ENCODE data around the gene S100PBP.
"Not testable (repeated sequence)": the region's sequence is repeated elsewhere in the genome, so short reads cannot be mapped to it uniquely, and the experiment has no call there.

Gene S100PBP

DNA sequence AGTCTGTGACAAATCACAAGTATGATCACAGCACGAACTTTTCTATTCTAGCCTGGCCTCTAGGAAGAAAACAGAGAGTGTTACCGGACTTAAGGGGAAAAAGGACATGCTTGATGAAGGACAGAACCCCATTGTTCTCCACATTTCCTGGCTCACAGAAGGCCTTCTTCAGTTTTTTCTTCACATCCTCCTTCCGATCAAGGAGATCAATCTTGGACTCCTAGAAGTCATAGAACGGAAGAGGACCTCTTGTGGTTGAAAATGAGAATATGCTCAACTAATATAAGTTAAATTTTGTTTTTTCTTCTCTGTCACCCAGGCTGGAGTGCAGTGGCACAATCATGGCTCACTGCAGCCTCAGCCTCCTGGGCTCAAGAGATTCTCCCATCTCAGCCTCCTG is 30.6 kb upstream of the S100PBP start:
- no peak for DNase-seq (ENCODE audit: low read depth)

DNA sequence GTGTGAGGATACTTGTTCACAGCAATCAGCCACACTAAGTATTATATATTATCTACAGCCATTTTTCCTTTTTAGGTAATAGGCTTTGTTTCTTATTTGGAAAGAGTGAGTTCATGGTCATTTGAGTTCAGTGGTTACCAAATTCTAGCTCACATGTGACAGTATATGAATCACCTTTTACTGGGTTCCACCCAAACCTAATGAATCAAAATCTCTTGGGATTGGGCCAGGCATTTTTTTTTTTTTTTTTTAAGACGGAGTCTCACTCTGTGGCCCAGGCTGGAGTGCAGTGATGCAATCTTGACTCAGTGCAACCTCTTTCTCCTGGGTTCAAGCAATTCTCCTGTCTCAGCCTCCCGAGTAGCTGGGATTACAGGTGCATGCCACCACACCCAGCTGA is 28.1 kb upstream of the S100PBP start:
- DNase-seq (ENCODE audit: low read depth), result not testable (repeated sequence)

DNA sequence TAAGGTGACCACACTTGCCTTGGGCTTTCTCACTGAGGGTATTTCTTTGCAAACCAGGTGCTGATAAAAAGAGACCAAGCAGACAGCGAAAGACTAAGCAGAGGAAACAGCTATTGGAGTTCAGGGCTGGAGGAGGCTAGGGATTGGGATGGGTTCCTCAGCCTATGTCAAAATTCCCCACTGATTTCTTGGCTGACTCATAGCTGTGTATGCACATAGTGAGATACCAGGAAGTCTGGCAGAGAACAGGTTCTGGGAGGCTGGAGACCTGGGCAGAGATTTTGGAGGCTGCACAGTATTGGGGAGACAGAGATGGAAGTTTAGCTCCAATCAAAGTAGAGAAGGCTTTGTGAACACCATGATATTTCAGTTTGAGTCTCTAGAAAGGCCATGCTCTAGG is 25.6 kb upstream of the S100PBP start:
- DNase-seq (ENCODE audit: low read depth), result no peak

DNA sequence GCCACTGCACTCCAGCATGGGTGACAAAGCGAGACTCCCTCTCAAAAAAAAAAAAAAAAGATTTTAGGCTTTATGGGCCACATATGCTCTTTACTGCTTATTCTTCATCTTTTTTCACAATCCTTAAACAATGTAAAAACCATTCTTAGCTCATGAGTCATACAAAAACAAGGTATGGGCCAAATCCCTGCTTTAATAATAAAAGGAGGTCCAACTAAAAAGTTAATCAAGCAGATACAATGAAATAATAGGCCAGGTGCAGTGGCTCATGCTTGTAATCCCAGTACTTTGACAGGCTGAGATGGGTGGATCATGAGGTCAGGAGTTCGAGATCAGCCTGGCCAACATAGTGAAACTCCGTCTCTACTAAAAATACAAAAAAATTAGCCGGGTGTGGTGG is 21.7 kb upstream of the S100PBP start:
- DNase-seq (ENCODE audit: low read depth), result not testable (repeated sequence)

DNA sequence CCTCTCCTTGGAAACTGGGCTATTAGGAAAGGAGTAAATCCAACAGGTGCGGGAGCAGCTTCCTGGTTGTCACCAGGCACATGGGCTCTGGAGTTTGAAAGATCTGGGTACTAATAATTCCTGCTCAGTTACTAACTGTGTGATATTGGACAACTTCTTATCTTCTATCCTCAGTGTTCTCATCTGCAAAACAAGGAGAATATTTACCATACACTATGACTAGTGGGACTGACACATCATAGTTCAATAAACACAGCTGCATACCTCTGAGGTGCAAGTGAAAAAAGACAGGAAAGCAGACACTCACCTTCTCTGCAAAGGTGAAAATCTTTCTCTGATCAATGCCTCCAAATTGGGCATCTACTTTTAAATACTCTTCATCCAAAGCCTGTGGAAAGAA is 20.0 kb upstream of the S100PBP start:
- no peak for DNase-seq (ENCODE audit: low read depth)

DNA sequence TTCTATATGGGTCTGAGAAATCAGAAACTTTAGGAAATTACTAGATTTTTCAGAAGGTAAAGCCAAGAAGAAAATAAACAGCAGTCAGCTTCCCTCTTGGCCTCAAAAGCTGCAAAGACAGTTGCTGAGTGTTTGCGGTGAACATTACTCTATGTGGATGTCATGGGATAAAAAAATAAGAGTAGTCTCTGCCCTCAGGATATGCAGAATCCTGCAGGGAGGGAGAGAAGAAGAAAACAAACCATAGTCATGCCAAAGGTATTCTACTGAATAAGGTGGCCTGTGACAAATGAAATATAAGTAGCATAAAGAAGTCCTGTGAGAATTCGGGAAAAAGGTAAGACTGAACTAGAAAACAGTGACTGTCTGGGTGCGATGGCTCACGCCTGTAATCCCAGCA is 19.3 kb upstream of the S100PBP start:
- DNase-seq (ENCODE audit: low read depth), result no peak

DNA sequence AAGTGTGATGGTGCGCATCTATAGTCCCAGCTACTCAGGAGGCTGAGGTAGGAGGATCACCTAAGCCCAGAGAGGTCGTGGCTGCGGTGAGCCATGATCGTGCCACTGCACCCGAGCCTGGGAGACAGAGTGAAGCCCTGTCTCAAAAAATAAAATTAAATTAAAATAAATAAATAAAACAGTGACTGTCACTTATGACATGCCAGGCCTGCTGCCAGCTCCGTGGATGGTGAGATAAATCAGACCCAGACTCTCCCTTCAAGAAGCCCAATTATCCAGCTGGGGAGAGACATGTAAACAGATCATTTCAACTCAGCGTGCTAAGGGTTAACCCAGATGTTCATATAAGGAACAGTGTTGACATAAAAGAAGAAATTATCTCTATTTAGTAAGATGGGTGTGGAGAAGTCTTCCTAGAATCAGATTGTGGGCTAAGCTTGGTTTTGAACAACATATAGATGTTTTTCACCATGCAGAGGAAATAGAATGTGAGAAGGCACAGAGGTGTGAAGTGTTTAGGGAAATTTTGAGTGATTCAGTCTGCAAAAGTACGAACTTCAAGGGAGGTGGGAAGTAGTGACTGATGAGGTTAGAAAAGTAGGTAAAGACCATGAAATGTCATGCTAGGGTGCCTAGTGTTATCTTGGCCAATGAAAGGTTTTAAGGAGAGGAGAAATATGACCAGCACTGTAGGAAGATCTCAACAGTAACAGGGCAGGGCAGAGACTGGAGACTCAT is 18.6 kb upstream of the S100PBP start:
- DNase-seq (ENCODE audit: low read depth), result peak; percentile 17

DNA sequence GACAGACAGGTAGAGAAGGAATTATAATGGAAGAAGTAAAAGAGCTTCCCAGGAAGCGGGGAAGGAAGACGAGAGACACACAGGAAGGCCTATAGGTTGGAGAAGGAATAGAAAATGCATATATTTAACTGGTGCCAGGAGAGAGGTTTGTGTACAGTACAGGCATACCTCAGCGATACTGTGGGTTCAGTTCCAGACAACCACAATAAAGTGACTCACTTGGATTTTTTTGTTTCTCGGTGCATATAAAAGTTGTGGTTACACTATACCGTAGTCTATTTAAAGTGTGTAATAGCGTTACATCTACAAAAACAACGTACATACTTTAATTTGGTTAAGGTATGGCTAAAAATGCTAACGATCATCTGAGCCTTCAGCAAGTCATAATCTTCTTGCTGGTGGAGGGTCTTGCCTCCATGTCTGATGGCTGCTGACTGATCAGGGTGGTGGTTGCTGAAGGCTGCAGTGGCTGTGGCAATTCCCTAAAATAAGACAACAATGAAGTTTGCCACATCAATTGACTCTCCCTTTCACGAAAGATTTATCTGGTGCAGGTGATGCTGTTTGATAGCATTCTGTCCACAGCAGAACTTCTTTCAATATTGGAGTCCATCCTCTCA is 16.2 kb upstream of the S100PBP start:
- DNase-seq (ENCODE audit: low read depth), result no peak

DNA sequence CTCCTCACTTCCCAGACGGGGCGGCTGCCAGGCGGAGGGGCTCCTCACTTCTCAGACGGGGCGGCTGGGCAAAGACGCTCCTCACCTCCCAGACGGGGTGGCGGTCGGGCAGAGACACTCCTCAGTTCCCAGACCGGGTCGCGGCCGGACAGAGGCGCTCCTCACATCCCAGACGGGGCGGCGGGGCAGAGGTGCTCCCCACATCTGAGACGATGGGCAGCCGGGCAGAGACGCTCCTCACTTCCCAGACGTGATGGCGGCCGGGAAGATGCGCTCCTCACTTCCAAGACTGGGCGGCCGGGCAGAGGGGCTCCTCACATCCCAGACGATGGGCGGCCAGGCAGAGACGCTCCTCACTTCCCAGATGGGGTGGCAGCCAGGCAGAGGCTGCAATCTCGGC is 13.0 kb upstream of the S100PBP start:
- DNase-seq (ENCODE audit: low read depth), result not testable (repeated sequence)

DNA sequence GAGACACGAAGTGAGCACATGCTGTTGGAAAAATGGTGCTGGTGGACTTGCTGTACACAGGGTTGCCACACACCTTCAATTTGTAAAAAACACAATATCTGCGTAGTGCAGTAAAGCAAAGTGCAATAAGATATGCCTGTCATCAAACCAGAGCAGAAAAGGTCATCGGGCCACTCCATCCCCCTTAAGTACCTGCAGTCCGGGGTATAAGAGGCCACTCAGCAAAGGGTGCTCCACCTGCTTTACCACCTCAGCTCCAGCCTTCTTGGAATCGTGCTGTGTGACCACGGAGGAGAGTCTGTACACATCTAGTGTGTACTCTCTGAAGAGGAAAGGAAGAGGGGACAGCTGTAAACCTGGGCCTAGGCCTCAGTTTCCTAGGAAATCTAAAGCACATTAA is 11.2 kb upstream of the S100PBP start:
- no peak for DNase-seq (ENCODE audit: low read depth)

DNA sequence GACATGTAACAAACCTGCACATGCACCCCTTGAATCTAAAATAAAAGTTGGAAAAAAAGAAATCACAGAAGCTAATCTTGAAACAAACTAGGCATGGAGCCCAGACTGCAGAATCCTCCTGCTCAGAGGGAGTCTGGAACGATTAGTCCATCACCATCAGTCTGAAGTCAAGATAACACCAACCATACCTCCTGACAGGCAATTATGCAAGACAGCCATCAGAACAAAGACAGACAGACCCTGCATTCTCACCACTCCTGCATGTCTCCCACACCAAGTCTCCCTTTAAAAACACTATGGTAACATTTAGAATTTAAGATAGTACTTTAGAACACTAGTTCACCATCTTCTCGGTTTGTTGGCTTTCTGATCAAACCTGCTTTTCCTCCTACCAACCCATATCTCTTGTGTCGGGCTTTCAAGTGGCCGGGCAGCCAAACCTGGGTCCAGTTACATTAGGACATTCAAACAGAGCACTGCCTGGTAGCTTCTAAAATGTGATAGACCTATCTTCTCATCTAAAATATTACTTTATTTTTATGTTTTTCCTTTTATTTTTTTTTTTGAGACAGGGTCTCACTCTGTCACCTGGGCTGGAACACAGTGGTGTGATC is 10.4 kb upstream of the S100PBP start:
- no peak for DNase-seq (ENCODE audit: low read depth)

DNA sequence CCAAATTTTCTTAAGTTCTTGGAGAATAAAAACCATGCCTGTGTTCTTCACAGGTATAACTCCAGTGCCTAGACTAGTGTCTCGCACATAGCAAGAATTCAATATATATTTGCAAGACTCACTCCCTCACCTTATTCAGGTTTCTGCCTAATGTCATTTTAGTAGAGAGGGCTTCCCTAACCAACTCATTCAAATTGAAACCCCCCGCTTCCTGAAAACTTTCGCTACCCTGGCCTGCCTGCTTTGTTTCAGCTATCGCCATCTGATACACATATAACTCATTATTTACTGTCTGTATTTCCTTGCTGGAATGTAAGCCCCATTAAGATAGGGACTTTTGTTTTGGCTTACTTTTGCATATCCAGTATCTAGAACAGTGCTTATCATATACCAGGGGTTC is 8.9 kb upstream of the S100PBP start:
- no peak for DNase-seq (ENCODE audit: low read depth)

DNA sequence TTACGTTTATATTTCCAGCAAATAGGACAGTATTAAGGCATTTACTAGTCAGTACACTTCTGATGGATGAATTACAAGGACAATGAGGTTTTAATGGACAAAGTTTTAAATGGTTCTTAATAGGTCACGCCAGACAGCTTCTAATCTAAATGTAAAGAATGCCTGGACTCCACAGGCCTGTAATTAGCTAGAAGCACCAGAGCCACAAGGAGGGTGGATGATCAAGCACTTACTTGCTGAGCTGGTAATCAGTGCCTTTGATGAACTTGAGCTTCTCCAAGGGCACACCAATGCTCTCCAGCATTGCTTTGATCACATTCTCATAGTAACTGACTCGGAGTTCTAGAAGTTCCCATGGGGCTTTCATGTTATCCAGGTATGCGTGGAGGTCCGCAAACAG is 7.1 kb upstream of the S100PBP start:
- no peak for DNase-seq (ENCODE audit: low read depth)

DNA sequence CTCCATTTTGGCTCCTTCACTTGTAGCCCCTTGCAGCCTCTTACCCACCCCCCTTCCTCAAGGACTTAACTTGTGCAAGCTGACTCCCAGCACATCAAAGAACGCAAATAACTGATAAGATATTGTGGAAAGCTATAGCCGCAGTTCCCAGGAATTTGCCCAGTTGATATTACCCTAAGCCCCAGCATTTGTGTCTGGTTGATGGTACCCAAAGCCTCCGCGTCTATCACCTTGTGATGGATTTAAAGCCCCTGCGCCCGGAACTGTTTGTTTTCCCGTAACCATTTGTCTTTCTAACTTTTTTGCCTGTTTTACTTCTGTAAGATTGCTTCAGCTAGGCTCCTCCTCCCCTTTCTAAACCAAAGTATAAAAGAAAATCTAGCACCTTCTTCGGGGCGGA is 6.2 kb upstream of the S100PBP start:
- DNase-seq (ENCODE audit: low read depth), result no peak

DNA sequence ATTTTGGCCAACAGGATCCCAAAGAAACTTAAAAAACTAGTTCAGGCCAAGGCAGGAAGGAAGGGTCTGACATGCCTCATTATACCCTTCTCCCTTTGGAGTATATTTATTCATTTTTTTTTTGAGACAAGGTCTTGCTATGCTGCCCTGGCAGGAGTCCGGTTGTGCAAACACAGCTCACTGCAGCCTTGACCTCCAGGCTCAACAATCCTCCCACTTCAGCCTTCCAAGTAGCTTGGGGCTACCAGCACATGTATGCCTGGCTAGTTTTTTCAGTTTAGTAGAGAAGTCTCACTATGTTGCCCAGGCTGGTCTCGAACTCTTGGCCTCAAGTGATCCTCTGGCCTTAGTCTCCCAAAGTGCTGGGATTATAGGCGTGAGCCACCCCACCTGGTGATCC is 5.5 kb upstream of the S100PBP start:
- no peak for DNase-seq (ENCODE audit: low read depth)

DNA sequence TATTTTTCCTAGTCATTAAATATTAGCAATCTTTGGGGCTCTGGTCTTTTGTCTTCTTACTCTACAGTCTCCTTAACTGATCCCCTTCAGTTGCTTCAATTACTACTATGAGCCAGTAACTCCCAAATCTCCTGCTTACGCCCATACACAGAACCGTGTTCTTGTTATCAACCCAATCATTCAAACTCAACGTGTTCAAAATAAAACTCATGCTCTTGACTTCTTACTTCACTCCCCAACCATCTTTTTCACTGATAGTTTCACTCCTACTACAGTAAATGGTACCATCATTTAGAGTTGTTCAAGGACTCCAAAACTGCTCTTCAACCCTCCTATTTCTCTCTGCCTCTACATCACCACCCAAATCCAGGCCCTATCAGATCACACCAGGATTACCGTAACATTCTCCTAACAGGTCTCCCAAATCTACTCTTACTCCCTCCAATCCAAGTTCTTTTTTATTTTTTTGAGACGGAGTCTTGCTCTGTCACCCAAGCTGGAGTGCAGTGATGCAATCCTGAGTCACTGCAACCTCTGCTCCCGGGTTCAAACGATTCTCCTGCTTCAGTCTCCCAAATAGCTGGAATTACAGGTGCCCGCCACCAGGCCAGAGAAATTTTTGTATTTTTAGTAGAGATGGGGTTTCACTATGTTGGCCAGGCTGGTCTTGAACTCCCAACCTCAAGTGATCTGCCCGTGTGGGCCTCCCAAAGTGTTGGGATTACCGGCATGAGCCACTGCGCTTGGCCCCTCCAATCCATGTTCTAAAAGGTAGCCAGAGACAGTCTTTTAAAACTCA is 3.3 kb upstream of the S100PBP start:
- no peak for DNase-seq (ENCODE audit: low read depth)

DNA sequence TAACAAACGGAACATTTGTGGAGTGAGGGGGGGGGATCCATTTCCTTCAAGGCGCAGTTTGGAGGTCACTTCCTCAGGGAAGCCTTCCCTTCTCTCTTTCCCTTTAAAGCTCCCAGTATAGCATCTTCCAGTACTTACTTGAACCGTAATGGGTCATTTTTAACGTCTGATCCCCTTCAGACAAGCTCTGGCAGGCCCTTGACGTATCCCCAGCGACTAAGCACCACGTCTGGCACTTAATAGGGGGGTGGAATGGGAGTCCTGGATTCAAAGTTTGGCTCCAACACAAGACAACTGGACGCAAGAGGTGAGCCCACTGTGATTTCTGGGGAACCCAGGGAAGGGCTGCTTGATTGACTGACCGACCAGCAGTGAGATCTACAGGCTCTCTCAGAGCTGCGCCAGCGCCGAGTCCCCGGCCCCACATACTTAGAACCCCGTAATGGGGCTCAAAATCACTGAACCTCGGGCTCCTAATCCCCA is 736 bp upstream of the S100PBP start:
- DNase-seq (ENCODE audit: low read depth), result peak; percentile 9

DNA sequence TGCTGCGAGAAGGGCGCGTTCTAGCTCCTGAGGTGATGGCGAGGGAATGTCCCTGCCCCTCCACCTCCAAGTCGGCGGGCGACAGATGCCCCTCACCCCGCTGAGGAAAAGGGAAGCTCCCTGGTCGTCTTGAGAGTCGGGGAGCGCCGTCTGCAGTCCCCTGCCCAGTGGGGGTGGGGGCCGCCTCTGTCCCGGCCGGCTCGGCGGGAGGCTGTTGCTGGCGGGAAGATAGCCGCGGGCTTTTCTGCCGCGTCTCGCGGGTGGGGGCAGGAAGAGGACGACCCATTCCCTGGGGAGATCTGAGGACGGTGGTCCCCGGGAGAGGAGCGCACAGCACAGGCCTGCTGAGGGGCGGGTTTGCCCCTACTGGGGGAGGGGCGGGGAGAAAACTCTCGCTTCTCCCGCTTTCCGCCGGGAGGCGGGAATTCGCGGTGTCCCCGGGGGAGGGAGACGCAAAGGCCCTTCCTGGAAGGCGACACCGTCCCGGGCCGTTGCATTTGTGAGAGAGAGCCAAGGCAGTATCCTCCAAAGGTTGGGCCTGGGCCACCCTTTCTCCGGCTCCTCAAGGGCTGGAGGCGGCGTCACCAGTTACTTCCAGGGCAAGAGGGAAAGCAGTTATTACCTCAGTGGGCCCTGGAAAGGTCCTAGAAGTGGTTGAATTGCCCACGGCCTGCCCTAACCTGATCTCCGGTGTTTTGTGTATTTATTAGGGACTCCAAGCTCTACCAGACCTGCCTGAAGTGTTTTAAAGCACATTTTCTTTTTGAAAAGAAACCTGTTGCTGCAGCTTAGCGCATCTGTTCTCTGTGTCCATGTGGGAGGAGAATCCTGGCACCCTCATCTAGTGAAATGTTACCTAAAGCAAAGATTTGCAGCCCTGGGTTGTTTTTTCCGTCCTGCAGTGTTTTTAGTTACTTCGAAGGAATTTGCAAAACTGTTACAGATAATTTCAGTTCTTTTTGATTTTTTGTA is 648 bp downstream of the S100PBP start:
- peak; percentile 9 for DNase-seq (ENCODE audit: low read depth)

DNA sequence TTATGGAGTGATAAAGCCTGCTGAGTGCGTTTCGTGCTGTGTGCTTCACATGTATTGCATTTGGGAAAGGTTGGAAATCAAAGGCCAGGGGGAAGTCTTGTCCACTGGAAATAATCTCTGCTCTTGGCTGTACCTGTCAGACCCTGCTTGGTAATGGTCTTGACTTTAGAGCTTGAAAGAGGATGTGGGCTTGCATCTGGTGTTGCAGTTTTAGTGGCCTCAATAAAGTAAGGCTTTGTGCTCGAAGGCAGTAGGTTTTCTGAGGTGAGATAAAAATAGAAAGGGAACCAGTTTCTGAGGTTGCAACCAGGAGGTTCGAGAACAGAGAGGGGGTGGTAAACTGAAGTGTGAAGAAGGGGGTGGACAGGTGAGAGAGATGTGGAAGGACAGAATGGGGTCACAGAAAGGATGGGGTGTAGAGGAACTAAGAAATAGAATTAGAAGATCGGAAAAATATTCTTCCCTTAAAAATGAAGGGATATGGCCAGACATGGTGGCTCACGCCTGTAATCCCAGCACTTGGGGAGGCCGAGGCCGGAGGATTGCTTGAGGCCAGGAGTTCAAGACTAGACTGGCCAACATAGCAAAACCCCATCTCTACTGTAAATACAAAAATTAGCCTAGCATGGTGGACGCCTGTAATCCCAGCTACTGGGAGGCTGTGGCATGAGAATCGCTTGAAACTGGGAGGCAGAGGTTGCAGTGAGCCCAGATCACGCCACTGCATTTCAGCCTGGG is 1.5 kb downstream of the S100PBP start:
- DNase-seq (ENCODE audit: low read depth), result no peak

DNA sequence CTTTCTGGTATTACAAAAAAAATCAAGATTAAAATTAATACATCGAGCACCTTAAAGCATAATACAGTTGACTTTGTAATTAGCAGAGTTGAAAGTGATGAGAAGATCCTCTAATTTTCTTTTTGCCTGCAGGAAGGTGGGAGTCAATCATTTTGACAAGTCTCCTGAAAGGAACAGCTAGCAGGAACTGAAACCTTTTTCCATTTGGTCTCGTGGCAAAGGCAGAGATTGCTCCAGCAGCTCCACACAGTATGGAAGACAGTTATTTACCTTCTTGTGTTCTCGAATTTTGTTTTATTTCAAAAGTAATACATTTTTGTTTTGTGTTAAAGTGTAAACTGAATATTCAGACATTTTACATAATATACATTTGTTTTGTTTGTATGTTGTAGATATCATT is 7.7 kb downstream of the S100PBP start:
- DNase-seq (ENCODE audit: low read depth), result no peak

DNA sequence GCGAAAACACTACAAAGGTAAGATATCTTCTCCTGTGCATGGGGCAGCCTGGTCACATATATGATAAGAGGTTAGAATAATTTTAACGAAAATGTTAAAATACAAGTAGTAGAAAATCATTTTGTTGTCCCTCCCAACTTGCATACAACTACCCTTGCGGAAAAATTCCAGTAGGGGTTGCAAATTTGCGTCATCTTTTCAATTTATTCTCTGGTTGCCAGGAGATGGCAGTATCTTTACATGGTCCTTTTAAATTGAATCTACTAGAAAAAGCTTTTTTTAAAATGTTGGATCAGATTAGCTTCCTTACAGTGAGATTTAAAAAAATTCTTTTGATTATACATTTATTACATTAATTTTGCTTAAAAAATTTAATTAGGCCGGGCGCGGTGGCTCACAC is 10.9 kb downstream of the S100PBP start:
- DNase-seq (ENCODE audit: low read depth), result no peak
